Fibroblast of villous mesenchyme (primary cell): ENCODE results near the gene SETMAR. TPM values are rescaled to one million over a fixed set of nuclear protein-coding genes. Genes with fewer than 3 reads are reported as not detected.

Experiments used
- DNase-seq: peaks from one replicate; pipeline ENCODE4 v3.0.0-alpha.2; 2010; ENCODE audit warnings: low read depth
- H3K4me3 ChIP-seq: 2 replicates; pipeline ENCODE4 v1.5.1; 2011; ENCODE audit warnings: low read depth, mild to moderate bottlenecking, low read length
- total RNA-seq: library from RNA; depleted of rRNA; stranded (reverse); fragments of >200 nt; gene quantifications from 2 replicates; pipeline ENCODE4 v1.2.3, GENCODE V29; 2012
- TF ChIP-seq, protein P1 (sequence below): IDR thresholded peaks from 2 replicates; pipeline ENCODE4 v1.5.1; 2012; ENCODE audit warnings: low read depth, mild to moderate bottlenecking, low read length; ENCODE audit not compliant: insufficient read depth

SETMAR gene
- total RNA-seq, 1 donor, result 9.1 TPM

DNA sequence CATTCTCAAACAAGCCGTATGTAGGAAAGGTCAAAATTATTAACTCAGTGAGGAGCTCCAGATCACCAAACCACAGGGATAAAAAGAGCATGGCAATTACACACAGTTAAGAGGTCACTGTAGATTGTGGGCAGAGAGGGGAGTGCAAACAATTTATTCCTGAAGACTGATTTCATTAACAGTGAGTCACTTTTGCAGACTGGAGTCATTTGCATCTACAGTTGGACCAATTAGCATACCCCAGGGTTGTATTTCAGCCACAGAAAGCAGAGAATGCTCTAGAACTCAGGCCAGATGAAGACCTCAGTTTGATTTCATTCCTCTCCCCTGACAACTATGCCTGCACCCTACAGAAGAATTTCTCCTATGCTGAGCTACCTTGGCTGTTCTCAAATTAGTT, 40.1 kb downstream of the SETMAR start:
- TF ChIP-seq, protein P1, sequence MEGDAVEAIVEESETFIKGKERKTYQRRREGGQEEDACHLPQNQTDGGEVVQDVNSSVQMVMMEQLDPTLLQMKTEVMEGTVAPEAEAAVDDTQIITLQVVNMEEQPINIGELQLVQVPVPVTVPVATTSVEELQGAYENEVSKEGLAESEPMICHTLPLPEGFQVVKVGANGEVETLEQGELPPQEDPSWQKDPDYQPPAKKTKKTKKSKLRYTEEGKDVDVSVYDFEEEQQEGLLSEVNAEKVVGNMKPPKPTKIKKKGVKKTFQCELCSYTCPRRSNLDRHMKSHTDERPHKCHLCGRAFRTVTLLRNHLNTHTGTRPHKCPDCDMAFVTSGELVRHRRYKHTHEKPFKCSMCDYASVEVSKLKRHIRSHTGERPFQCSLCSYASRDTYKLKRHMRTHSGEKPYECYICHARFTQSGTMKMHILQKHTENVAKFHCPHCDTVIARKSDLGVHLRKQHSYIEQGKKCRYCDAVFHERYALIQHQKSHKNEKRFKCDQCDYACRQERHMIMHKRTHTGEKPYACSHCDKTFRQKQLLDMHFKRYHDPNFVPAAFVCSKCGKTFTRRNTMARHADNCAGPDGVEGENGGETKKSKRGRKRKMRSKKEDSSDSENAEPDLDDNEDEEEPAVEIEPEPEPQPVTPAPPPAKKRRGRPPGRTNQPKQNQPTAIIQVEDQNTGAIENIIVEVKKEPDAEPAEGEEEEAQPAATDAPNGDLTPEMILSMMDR, result no peak
- peak; percentile 44 for DNase-seq
- no peak overlapping the region for H3K4me3 ChIP-seq

DNA sequence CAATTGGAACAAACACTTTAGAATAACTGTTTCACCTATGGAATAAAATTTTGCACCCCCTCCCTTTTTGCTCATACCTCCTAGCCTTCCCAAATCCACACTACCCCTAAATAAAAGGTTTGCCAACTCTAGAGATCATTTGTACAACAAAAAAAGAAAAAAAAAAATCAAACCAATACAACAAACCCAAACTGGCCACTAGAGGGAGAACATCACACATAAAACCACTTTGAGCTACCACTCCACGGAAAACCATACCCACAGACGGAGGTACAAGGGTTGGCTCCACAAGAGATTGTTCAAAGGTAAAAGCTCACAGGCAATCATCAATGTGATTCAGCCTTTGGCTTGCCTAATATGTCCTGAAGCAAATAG, 47.6 kb downstream of the SETMAR start:
- peak overlapping the region; percentile 51 for H3K4me3 ChIP-seq
- TF ChIP-seq, protein P1, result peak; percentile 79
- peak; percentile 76 for DNase-seq

DNA sequence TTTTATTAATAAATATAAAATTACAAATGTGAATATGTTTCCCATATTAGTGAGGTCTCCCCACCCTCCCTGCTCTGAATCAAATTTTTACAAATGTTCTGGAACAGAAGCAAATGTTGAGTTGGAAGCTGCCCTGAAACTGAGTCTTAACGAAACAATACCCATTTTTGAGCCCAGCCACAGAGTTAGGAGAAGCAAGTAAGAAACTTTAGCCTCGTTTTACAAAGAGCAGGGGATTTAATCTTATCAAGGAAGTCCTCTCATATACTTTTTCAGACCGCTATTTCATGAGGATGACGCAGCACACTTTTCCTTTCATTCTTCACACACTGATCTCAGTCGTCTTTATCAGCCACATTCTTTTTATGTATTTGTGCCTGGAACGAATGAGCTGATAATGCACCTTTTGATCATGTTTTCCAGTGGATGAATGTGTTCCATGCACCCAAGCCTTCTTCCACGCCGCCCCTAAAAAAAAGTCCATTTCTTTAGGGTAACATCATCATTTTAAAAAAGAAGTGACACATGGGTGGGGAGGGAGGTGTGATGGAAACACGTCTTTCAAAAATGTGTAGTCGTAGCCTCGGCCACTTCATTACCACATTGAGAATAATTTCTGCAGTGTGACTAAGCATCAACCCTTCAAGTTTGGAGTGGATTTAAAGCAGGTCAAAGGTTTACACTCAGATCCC, 48.1 kb downstream of the SETMAR start:
- H3K4me3 ChIP-seq, result peak overlapping the region; percentile 51
- DNase-seq, result peak; percentile 78
- TF ChIP-seq, protein P1, result no peak

DNA sequence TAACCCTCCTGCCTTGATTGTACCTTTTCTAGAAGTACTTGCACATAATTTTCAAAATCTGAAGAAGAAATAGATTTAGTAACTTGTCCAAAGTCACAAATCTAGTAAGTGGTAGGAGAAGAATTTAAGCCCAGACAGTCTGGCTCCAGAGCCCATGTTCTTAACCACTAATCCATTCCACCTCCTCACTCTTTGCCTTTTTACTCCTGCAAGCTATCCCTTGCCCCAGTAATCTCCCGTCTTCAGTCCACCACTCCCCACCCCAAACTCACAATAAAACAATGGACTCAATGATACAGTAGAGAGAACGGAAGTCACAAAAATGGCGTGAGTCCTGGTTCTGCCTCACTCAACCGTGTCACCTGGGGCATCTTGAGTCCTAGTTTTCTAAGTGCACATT, 48.7 kb downstream of the SETMAR start:
- TF ChIP-seq, protein P1, result no peak
- H3K4me3 ChIP-seq, result no peak overlapping the region
- DNase-seq, result no peak

DNA sequence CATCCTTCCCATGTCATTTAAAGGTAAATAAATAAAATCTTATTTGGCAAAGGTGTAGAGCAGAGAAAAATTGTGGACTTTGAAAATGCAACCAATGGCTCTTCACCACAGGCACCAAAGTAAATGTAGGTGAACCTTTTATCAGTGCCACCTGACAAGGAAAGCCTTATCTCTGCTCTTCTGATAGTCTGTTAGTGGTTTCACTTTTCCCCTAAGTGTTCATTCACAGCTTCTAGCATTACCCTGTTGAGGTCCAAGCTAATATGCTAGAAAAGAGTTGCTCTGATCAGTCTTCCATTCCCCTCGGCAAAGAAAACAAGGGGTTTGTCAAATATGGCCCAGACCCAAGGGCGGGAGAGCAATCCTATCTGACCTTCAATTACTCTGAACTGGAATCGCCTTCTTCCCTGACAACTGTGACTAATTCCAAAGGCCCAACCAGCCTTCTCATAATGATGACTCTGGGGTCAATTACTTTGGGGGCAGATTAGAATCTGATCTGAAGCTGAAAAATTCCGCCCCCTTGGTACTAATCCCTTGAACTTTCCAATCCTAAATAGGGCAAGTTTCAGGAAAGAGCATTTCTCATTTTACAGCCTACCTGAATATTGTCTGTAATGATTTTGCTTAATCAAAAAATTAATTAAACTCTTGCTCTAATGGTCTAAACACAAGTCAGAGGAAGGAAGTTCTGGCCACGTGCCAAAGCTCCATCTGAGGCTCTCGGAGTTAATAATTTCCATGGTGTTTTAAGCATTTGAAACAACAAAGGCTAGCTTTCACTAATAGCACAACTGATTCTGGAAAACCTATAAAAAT, 52.4 kb downstream of the SETMAR start:
- no peak for DNase-seq
- TF ChIP-seq, protein P1, result no peak

DNA sequence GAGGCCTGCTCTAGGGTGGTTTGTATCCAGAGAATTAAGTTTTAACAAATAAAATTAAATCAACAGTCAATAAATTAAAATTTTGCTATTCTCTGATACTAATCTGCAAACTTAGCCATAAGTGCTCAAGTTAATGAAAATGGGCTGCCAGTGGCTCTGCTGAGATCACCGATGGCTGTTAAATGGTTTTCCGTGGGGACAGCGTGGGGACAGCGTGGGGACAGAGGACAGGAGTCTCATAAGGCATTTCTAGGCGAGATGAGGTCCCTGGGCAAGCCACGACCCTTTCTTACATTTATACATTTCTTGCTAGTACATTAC, 53.0 kb downstream of the SETMAR start:
- TF ChIP-seq, protein P1, result no peak
- no peak overlapping the region for H3K4me3 ChIP-seq
- no peak for DNase-seq

More for the DNA sequence above, 52.4 kb downstream of the SETMAR start:
- H3K4me3 ChIP-seq, result no peak overlapping the region
